Lung (tissue), 13 donors: Measurements from ENCODE around the gene PRCD. TPM values are rescaled to one million over a fixed set of nuclear protein-coding genes. Genes with fewer than 3 reads are reported as not detected.

Experiments
- ATAC-seq: fragments of 200-7000 bp; cut with Tn5 transposase; one replicate; pipeline ENCODE4 v1.9.1; 2020; ENCODE audit warnings: moderate number of reproducible peaks; ENCODE audit not compliant: insufficient read depth, low FRiP score
- DNase-seq, 3 donors: peaks; one replicate each; pipeline ENCODE4 v3.0.0-alpha.2; 2013 to 2017
- H3K27ac ChIP-seq, 2 donors: one replicate each; pipeline ENCODE4 v1.5.1; 2013; ENCODE audit warnings: mild to moderate bottlenecking in 2 of 2, moderate library complexity in 2 of 2, control low read depth in 1 of 2, inconsistent platforms in 1 of 2, low read depth in 1 of 2, low read length in 1 of 2
- H3K27me3 ChIP-seq, 3 donors: one replicate each; pipeline ENCODE4 v1.5.1; 2013; ENCODE audit warnings: low read length in 2 of 3; ENCODE audit not compliant: control insufficient read depth in 3 of 3, insufficient read depth in 3 of 3
- H3K36me3 ChIP-seq, 4 donors: one replicate each; pipeline ENCODE4 v1.5.1; 2013; ENCODE audit warnings: low read length in 4 of 4, mild to moderate bottlenecking in 1 of 4, moderate library complexity in 1 of 4; ENCODE audit not compliant: control insufficient read depth in 4 of 4, insufficient read depth in 4 of 4
- H3K4me1 ChIP-seq, 5 donors: one replicate each; pipeline ENCODE4 v1.5.1; 2013; ENCODE audit warnings: low read length in 5 of 5, mild to moderate bottlenecking in 2 of 5, moderate library complexity in 1 of 5; ENCODE audit not compliant: control insufficient read depth in 5 of 5, insufficient read depth in 5 of 5
- H3K4me3 ChIP-seq: one replicate; pipeline ENCODE4 v1.5.1; 2013; ENCODE audit warnings: mild to moderate bottlenecking, control low read depth, moderate library complexity
- H3K9ac ChIP-seq, 2 donors: one replicate each; pipeline ENCODE4 v1.5.1; 2013; ENCODE audit warnings: low read length in 2 of 2, control low read depth in 1 of 2; ENCODE audit not compliant: insufficient read depth in 1 of 2
- H3K9me3 ChIP-seq, 4 donors: one replicate each; pipeline ENCODE4 v1.5.1; 2013; ENCODE audit warnings: low read length in 3 of 4, mild to moderate bottlenecking in 1 of 4, moderate library complexity in 1 of 4; ENCODE audit not compliant: control insufficient read depth in 4 of 4, insufficient read depth in 3 of 4
- WGBS, 2 donors: extraction: QIAGEN DNeasy Blood & Tissue Kit; methylation state at CpG; one replicate each; pipeline ENCODE4 v1.1.7; 2013; 5-methylcytosine and 5-hydroxymethylcytosine counted together
- polyA plus RNA-seq, 2 donors: library from polyadenylated mRNA; stranded (reverse); fragments of 200-250 nt; gene quantifications; one replicate each; pipeline ENCODE4 v1.2.1, GENCODE V29; 2013
- small RNA-seq: library from RNA; depleted of rRNA; stranded (forward); fragments of <200 nt; gene quantifications from one replicate; pipeline ENCODE3, GENCODE V24; 2014; ENCODE audit warnings: low replicate concordance
- total RNA-seq, 2 donors: library from RNA; depleted of rRNA in 1 of 2; stranded (reverse); fragments of >200 nt in 1 of 2; gene quantifications; one replicate each; pipeline ENCODE4 v1.2.1, GENCODE V29; 2014 to 2021
- TF ChIP-seq, protein P1 (sequence below): IDR thresholded peaks from 2 replicates; pipeline ENCODE4 v1.5.1; 2012; ENCODE audit warnings: mild to moderate bottlenecking; ENCODE audit errors: control extremely low read depth, extremely low read depth
- donor health status: control.
- donor health status: control.
- donor health status: Bipolar disorder and iron deficiency.
- donor health status: healthy.
- donor health status: DM: yes; HTN: yes; CAD: no.

PRCD gene
- total and polyA plus RNA-seq, 4 donors = 2.0 to 11.3 (median 5.6) TPM

DNA sequence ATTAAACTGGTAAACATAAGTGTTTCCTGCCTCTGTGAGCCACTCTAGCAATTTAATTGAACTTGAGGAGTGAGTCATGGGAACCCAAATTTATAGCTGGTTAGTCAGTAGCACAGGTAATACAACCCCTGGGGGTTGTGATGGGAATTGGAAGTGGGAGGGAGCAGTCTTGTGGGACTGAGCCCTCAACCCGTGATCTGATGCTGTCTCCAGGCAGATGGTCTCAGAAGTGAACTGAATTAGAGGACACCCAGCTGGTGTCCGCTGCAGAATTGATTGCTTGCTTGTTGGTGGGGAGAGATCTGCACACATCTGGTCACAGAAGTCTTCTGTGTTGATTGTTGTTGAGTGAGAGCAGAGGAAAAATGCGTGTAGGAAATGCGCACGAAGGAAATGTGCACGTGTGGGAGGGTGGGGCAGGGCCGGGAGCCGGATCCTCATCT, 53.6 kb downstream of the PRCD start:
- WGBS, 2 donors = 70 to 81% methylated on average over 8 of the region's 8 CpGs
- Histone ChIP-seq H3K9ac (no peak overlapping the region), H3K4me1 (peaks cover 0 to 2% (median 0%) of the 10 kb centered on the region in 5 donors), H3K9me3 (peaks cover 0 to 3% (median 0%) of the 10 kb centered on the region in 4 donors), H3K4me3 (no peak overlapping the region), H3K27me3 (peaks cover 0 to 7% (median 4%) of the 10 kb centered on the region in 3 donors), H3K36me3 (no peaks in the 10 kb centered on the region), H3K27ac (no peak overlapping the region)
- ATAC-seq (no peak), DNase-seq (no peak)
- TF ChIP-seq, protein P1, sequence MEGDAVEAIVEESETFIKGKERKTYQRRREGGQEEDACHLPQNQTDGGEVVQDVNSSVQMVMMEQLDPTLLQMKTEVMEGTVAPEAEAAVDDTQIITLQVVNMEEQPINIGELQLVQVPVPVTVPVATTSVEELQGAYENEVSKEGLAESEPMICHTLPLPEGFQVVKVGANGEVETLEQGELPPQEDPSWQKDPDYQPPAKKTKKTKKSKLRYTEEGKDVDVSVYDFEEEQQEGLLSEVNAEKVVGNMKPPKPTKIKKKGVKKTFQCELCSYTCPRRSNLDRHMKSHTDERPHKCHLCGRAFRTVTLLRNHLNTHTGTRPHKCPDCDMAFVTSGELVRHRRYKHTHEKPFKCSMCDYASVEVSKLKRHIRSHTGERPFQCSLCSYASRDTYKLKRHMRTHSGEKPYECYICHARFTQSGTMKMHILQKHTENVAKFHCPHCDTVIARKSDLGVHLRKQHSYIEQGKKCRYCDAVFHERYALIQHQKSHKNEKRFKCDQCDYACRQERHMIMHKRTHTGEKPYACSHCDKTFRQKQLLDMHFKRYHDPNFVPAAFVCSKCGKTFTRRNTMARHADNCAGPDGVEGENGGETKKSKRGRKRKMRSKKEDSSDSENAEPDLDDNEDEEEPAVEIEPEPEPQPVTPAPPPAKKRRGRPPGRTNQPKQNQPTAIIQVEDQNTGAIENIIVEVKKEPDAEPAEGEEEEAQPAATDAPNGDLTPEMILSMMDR = no peak

DNA sequence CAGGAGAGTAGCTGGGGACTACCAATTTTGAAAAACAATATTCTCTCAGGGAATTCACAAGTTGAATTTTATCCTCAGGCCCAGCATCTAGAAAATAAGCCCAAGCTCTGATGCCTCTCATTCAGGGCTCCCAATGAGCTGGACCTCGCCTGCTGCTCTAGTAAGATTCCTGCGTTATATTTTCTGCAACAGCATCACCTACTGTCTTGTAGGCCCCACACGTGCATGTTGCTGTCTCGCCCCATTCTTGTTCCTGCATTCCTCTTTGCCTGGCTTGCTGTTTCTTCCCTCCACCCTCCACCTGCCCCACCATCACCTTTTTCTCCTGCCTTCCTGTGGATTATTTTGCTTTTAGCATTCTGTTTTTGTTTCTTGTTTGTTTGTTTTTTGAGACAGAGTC, 54.1 kb downstream of the PRCD start:
- Histone ChIP-seq H3K36me3 (no peaks in the 10 kb centered on the region), H3K9ac (no peak overlapping the region), H3K4me1 (peaks cover 0 to 2% (median 0%) of the 10 kb centered on the region in 5 donors), H3K9me3 (peaks cover 0 to 3% (median 0%) of the 10 kb centered on the region in 4 donors), H3K4me3 (no peak overlapping the region), H3K27ac (no peak overlapping the region), H3K27me3 (peaks cover 0 to 2% (median 0%) of the 10 kb centered on the region in 3 donors)
- DNase-seq (no peak), ATAC-seq (no peak)
- 88 to 89% methylated on average over 4 of the region's 4 CpGs for WGBS, 2 donors
- TF ChIP-seq, protein P1 = no peak

DNA sequence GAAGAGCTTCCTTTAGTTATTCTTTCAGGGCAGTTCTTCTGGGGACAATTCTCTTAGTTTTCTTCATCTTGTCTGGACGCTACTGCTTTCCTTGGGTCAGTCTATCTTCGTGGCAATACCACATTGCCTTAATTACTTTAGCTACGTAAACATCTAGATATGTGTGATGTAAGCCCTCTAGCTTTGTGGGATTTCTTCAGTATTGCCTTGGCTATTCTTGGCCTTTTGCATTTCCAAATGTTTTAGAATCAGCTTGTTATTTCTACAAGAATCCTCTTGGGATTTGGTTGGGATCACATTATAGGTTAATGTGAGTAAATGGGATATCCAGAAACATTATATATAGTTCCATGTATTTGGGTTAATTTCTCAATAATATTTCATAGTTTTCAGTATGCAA, 54.8 kb downstream of the PRCD start:
- ATAC-seq (no peak), DNase-seq (no peak)
- Histone ChIP-seq H3K36me3 (no peaks in the 10 kb centered on the region), H3K4me3 (no peak overlapping the region), H3K9me3 (peaks cover 0 to 3% (median 0%) of the 10 kb centered on the region in 4 donors), H3K27me3 (peaks cover 0 to 2% (median 0%) of the 10 kb centered on the region in 3 donors), H3K27ac (no peak overlapping the region), H3K4me1 (peaks cover 0 to 2% (median 0%) of the 10 kb centered on the region in 5 donors), H3K9ac (no peak overlapping the region)
- TF ChIP-seq, protein P1 = no peak
- WGBS, 2 donors = 72 to 86% methylated on average over 3 of the region's 3 CpGs

Small RNA genes lying within 50 kb of the gene (small RNA-seq; reads per million reads assigned to genes)
- gene SNORD1A = not detected
- gene SNORD1B = 282 reads per million, percentile 99 among the genes with 10 or more reads in this experiment

Other genes starting within 250 kb of the PRCD start
- 1 to 10 TPM; 2.3 to 3.0 TPM for gene QRICH2, start 231.8 kb upstream of the PRCD start, total RNA-seq
- 1 to 10 TPM; 2.5 to 4.7 TPM for gene QRICH2, start 231.8 kb upstream of the PRCD start, polyA plus RNA-seq
- 10 to 100 TPM; 35.1 to 74.7 TPM for gene PRPSAP1, start 186.1 kb upstream of the PRCD start, total RNA-seq
- gene PRPSAP1, start 186.1 kb upstream of the PRCD start, polyA plus RNA-seq = 10 to 100 TPM; 29.8 to 34.0 TPM
- 10 to 100 TPM; 13.7 to 17.6 TPM for gene SPHK1, start 155.4 kb upstream of the PRCD start, total RNA-seq
- 10 to 100 TPM; 11.0 to 82.4 TPM for gene SPHK1, start 155.4 kb upstream of the PRCD start, polyA plus RNA-seq
- 10 to 100 TPM; 24.3 to 24.6 TPM for gene UBE2O, start 86.9 kb upstream of the PRCD start, total RNA-seq
- 10 to 100 TPM; 10.8 to 11.1 TPM for gene UBE2O, start 86.9 kb upstream of the PRCD start, polyA plus RNA-seq
- gene AANAT, start 72.4 kb upstream of the PRCD start, total RNA-seq = under 1 TPM in 1 of 2 donors, not detected in 1; 0.31 TPM
- under 1 TPM in 1 of 2 donors, not detected in 1; 0.10 TPM for gene AANAT, start 72.4 kb upstream of the PRCD start, polyA plus RNA-seq
- 10 to 100 TPM; 22.7 to 56.5 TPM for gene RHBDF2, start 38.6 kb upstream of the PRCD start, total RNA-seq
- gene RHBDF2, start 38.6 kb upstream of the PRCD start, polyA plus RNA-seq = 100 to 1,000 TPM in 1 of 2 donors, 10 to 100 TPM in 1; 20.1 to 116 TPM
- 10 to 100 TPM; 15.9 to 20.0 TPM for gene CYGB, start 2.3 kb upstream of the PRCD start, total RNA-seq
- gene CYGB, start 2.3 kb upstream of the PRCD start, polyA plus RNA-seq = 10 to 100 TPM; 21.4 to 30.4 TPM
- gene ST6GALNAC2, start 45.8 kb downstream of the PRCD start, total RNA-seq = 10 to 100 TPM; 20.8 to 38.0 TPM
- 10 to 100 TPM; 12.1 to 15.4 TPM for gene ST6GALNAC2, start 45.8 kb downstream of the PRCD start, polyA plus RNA-seq
- 10 to 100 TPM; 22.5 to 24.9 TPM for gene ST6GALNAC1, start 103.7 kb downstream of the PRCD start, total RNA-seq
- 10 to 100 TPM; 13.9 to 19.3 TPM for gene ST6GALNAC1, start 103.7 kb downstream of the PRCD start, polyA plus RNA-seq
- 100 to 1,000 TPM; 101 to 127 TPM for gene MXRA7, start 170.9 kb downstream of the PRCD start, total RNA-seq
- gene MXRA7, start 170.9 kb downstream of the PRCD start, polyA plus RNA-seq = 10 to 100 TPM; 60.9 to 65.4 TPM
- 10 to 100 TPM; 25.6 to 34.3 TPM for gene JMJD6, start 186.6 kb downstream of the PRCD start, total RNA-seq
- 10 to 100 TPM; 23.8 to 52.9 TPM for gene JMJD6, start 186.6 kb downstream of the PRCD start, polyA plus RNA-seq
- 10 to 100 TPM; 23.1 to 34.5 TPM for gene METTL23, start 186.8 kb downstream of the PRCD start, total RNA-seq
- 10 to 100 TPM; 37.7 to 43.1 TPM for gene METTL23, start 186.8 kb downstream of the PRCD start, polyA plus RNA-seq
- 100 to 1,000 TPM; 172 to 215 TPM for gene SRSF2, start 197.3 kb downstream of the PRCD start, total RNA-seq
- 100 to 1,000 TPM; 136 to 251 TPM for gene SRSF2, start 197.3 kb downstream of the PRCD start, polyA plus RNA-seq
- gene MFSD11, start 198.1 kb downstream of the PRCD start, total RNA-seq = 10 to 100 TPM; 30.5 to 57.5 TPM
- gene MFSD11, start 198.1 kb downstream of the PRCD start, polyA plus RNA-seq = 10 to 100 TPM; 12.0 to 19.5 TPM